HL-60 (cell line): ENCODE data around the gene IFRD1.

ENCODE experiments used
- CTCF ChIP-seq: IDR thresholded peaks from one replicate; pipeline ENCODE4 v1.5.1; 2011; ENCODE audit warnings: low read length, control low read depth, inconsistent platforms; ENCODE audit not compliant: insufficient read depth
- GABPA ChIP-seq: IDR thresholded peaks from 2 replicates; pipeline ENCODE4 v1.6.1; 2012; ENCODE audit warnings: low read depth
- POLR2AphosphoS5 ChIP-seq: IDR thresholded peaks from 2 replicates; pipeline ENCODE4 v1.6.1; 2012; ENCODE audit warnings: low read depth
- SPI1 ChIP-seq: IDR thresholded peaks from 2 replicates; pipeline ENCODE4 v1.6.1; 2012; ENCODE audit warnings: low read depth, mild to moderate bottlenecking, borderline replicate concordance

GRCh38 chr7:112484671-112485167 is 34.5 kb downstream of the IFRD1 start:
- TF ChIP-seq CTCF (no peak), GABPA (no peak), POLR2AphosphoS5 (no peak), SPI1 (no peak)
